Cerebellar cortex (tissue), 1 donor: Measurements from ENCODE around the gene IGFBP4.

Experiments used
- DNase-seq: peaks from one replicate; pipeline ENCODE4 v3.0.0-alpha.2; 2015; ENCODE audit warnings: low spot score

Gene IGFBP4

GRCh38 chr17:40490289-40490853 is 47.1 kb downstream of the IGFBP4 start:
- peak; percentile 91 for DNase-seq

GRCh38 chr17:40490982-40491381 is 47.7 kb downstream of the IGFBP4 start:
- DNase-seq, result no peak

GRCh38 chr17:40491486-40491885 is 48.2 kb downstream of the IGFBP4 start:
- no peak for DNase-seq

GRCh38 chr17:40493697-40494096 is 50.4 kb downstream of the IGFBP4 start:
- no peak for DNase-seq

- DNase-seq, result peak; percentile 78
Measured at GRCh38 chr17:40495140-40495539, 51.9 kb downstream of the IGFBP4 start.

- DNase-seq, result no peak
Measured at GRCh38 chr17:40496170-40496569, 52.9 kb downstream of the IGFBP4 start.

- DNase-seq, result no peak
Measured at GRCh38 chr17:40496634-40497420, 53.6 kb downstream of the IGFBP4 start.

GRCh38 chr17:40497695-40498094 is 54.4 kb downstream of the IGFBP4 start:
- DNase-seq, result no peak

GRCh38 chr17:40498281-40499084 is 55.2 kb downstream of the IGFBP4 start:
- DNase-seq, result no peak

- DNase-seq, result peak; percentile 89
Measured at GRCh38 chr17:40499551-40500189, 56.4 kb downstream of the IGFBP4 start.

GRCh38 chr17:40500190-40500589 is 56.9 kb downstream of the IGFBP4 start:
- no peak for DNase-seq

GRCh38 chr17:40500709-40501108 is 57.5 kb downstream of the IGFBP4 start:
- no peak for DNase-seq

- no peak for DNase-seq
Measured at GRCh38 chr17:40501499-40501911, 58.3 kb downstream of the IGFBP4 start, which contains the start of gene TNS4. TSS of gene TNS4 (minus strand) at chr17:40501623. CDS start at chr17:40496425, 5,198 bp downstream.

GRCh38 chr17:40502716-40503115 is 59.5 kb downstream of the IGFBP4 start:
- no peak for DNase-seq

GRCh38 chr17:40503154-40503553 is 59.9 kb downstream of the IGFBP4 start:
- DNase-seq, result no peak

- no peak for DNase-seq
Measured at GRCh38 chr17:40506786-40507185, 63.5 kb downstream of the IGFBP4 start.
